NOMO-1 treated with DMSO at 0.1 percent for 48 hours (cell line): ENCODE measurements around the gene MAN2A2.
"Not testable (repeated sequence)": the region's sequence is repeated elsewhere in the genome, so short reads cannot be mapped to it uniquely, and the experiment has no call there.

Experiments used
- DNase-seq: peaks from one replicate; lab custom pipeline; 2025; ENCODE audit not compliant: unreplicated experiment; lab: John Stamatoyannopoulos, UW

MAN2A2 gene

GRCh38 chr15:90871139-90871715 lies 31.9 kb upstream of the MAN2A2 start:
- no peak for DNase-seq

- no peak for DNase-seq
Observed at GRCh38 chr15:90871716-90872485, 31.2 kb upstream of the MAN2A2 start.

GRCh38 chr15:90872486-90873184 lies 30.5 kb upstream of the MAN2A2 start:
- DNase-seq = peak; percentile 23

- no peak for DNase-seq
Observed at GRCh38 chr15:90873488-90873997, 29.6 kb upstream of the MAN2A2 start.

GRCh38 chr15:90873998-90874605 lies 29.0 kb upstream of the MAN2A2 start:
- DNase-seq = no peak

GRCh38 chr15:90874986-90875385 lies 28.1 kb upstream of the MAN2A2 start:
- not testable (repeated sequence) for DNase-seq

GRCh38 chr15:90875549-90875981 lies 27.5 kb upstream of the MAN2A2 start:
- no peak for DNase-seq

- no peak for DNase-seq
Observed at GRCh38 chr15:90876046-90876445, 27.1 kb upstream of the MAN2A2 start.

GRCh38 chr15:90876512-90877170 lies 26.5 kb upstream of the MAN2A2 start:
- DNase-seq = no peak

- DNase-seq = no peak
Observed at GRCh38 chr15:90877315-90877714, 25.8 kb upstream of the MAN2A2 start.

- no peak for DNase-seq
Observed at GRCh38 chr15:90877996-90878395, 25.1 kb upstream of the MAN2A2 start.

GRCh38 chr15:90878660-90879059 lies 24.4 kb upstream of the MAN2A2 start:
- no peak for DNase-seq

- DNase-seq = no peak
Observed at GRCh38 chr15:90879730-90880366, 23.3 kb upstream of the MAN2A2 start.

- DNase-seq = no peak
Observed at GRCh38 chr15:90880381-90881145, 22.5 kb upstream of the MAN2A2 start.

GRCh38 chr15:90881181-90881977 lies 21.7 kb upstream of the MAN2A2 start:
- no peak for DNase-seq

- no peak for DNase-seq
Observed at GRCh38 chr15:90881978-90882721, 21.0 kb upstream of the MAN2A2 start.

GRCh38 chr15:90882781-90883525 lies 20.1 kb upstream of the MAN2A2 start:
- DNase-seq = no peak
